Superior temporal gyrus (tissue), 1 donor: ENCODE data around the gene MAGI2.
"Not testable (repeated sequence)": the region's sequence is repeated elsewhere in the genome, so short reads cannot be mapped to it uniquely, and the experiment has no call there.

Experiments used
- DNase-seq: peaks from one replicate; pipeline ENCODE4 v3.0.0-alpha.2; 2016; ENCODE audit errors: extremely low spot score

The MAGI2 gene

DNA sequence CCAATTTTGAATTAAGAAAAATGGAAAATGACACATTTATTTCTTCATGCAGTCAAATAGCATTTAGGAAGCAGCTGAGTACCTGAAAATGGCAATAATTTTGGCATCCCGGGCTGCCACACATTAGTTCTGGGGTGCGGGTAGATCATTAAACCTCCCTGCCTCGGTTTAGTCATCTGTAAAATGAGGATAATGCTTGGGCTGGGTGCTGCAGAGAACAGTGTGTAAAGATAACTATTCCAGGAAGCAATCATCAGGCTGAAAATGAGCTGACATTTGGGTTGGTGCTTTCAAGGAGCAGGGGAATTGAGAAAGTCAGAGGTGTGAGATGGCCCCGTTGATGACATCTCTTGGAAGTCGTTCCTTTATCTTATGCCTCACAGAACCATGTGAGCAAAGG, 887.7 kb downstream of the MAGI2 start:
- DNase-seq, result no peak

DNA sequence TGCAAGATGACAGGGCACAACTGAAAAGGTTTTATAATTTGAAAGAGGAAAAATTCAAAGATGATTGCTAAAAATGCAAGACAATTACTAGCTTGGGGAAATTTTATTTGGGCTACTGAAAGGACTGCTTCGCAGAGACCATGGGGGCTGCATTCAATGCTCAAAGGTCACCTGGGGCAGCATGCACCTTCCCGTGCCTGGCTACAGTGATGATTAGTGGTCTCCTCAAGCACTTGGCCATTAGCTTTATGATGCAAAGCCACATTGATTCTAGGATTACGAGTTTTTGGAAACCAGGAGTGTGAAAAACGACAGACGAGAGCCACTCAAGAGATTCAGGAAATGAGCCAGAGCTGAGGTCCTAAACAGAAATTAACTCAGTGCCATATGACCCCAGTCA, 890.3 kb downstream of the MAGI2 start:
- DNase-seq, result no peak

DNA sequence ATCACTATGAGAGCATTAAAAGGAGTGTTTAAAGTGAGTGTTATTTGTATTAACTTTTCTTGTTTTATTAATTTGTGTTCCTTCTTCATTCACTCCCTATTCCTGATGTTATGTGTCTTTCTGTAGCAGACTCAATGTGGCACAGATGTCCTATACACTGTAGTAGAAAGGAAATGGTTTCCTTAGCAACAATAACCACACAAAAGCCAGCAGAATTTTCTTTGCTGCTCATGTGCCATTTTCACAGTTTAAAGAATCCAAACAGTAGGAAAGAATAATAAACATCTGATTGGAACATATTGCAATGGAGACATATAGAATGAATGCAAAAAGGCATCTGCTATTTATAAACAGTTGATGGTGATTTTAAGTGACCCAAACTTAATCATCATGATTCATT, 891.3 kb downstream of the MAGI2 start:
- DNase-seq, result peak; percentile 55

DNA sequence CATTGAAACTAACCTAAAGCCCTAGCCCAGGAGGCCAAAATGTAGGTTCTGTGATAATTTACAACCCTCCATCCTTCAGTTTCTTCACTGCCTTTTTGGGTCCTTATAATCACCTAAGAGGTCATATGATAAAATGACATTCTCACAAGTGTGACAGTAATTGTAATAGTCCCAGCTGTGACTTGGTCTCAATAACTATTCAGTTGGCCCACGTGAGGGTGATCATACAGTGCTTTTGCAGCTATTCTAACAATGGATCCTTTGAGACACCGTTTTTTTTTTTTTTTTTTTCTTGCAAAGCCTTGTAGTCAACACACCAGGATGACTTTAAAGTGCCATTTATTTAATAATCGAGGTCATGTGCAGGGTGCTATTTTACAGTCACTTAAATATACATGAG, 894.9 kb downstream of the MAGI2 start:
- peak; percentile 93 for DNase-seq

DNA sequence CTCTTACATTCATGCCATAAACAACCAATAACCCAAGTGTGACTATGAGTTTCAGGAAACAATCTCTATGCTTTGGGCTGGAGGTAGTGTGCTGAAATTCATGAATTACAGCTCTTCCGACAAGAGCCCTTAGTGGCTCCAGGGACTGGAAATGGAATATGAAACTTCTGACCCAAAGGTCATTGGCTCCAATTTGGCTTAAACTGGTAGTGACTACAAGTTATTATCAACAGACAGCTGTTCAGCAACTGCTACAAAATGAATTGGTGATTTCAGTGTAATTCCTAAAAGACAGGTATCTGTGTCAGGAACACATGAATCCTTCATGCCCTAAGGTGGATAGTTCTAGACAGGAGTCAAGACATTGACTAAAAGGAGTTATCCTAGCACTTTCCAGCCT, 909.5 kb downstream of the MAGI2 start:
- no peak for DNase-seq

DNA sequence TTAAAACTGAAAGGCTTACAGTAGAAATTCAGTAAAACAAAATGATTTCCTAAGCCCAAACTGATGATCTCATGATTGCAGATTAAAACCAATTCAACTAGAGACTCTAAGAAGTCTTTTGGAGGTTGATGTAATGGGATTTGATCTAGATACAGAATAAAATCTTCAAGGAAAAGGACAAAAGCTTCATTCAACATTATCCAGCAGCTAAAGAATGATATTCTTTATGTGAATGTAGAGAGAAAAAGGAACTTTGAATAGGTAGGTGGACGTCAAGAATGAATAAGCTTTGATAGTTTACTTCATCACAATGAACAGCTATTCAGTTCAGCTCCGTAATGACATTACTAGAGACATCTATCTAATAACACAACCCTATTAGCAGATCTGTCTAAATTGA, 910.5 kb downstream of the MAGI2 start:
- no peak for DNase-seq

DNA sequence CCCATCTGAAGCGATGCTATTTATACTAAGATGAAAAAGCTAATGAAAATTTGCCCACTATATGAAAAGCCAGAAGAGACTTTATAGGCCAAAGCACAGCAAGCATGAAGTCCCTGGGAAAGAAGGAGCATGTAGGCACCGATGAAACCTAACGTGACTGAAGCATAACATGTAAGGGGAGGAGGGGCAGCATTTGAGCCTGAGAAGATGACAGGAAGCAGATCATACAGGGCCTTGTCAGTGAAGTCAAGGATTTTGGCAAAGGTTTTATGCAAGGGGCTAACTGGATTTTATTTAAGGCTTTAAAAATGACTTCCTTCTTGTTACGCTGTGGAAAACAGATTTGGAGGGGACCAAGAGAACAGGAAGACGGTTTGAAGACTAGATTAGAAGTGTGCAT, 910.9 kb downstream of the MAGI2 start:
- DNase-seq, result no peak

DNA sequence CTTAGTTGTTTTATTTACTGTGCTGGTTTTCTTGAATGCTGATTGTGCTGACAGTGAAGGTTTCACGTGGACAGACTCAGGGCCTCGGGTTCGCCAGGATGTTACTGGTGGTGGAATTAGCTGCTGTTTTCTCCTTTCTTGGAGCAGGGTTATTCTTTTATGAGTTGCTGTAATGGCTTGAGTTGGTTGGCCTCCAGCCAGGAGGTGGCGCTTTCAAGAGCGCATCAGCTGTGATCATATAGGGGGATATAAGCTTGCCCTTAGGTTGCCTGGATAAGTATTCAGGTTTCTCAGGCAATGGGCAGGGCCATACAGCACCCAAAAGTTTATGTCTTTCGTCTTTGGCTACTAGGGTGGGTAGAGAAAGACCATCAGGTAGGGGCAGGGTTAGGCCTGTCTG, 913.6 kb downstream of the MAGI2 start:
- DNase-seq, result no peak

DNA sequence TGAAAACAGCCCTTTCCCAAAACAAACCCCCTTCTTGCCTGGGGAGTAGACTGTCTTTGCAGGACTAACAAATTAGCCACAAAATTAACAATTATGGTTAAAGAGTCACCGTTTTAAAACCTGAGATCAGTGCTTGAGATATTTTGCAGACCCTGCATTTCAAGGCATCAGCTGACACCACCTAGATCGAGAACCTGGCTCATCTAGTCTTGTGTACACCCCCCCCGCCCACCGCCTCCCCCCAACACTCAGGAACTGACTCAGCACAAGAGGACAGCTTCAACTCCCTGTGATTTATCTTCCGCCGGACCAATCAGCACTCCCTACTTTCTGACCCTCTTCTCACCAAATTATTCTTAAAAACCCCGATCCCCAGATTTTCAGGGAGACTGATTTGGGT, 917.8 kb downstream of the MAGI2 start:
- no peak for DNase-seq

DNA sequence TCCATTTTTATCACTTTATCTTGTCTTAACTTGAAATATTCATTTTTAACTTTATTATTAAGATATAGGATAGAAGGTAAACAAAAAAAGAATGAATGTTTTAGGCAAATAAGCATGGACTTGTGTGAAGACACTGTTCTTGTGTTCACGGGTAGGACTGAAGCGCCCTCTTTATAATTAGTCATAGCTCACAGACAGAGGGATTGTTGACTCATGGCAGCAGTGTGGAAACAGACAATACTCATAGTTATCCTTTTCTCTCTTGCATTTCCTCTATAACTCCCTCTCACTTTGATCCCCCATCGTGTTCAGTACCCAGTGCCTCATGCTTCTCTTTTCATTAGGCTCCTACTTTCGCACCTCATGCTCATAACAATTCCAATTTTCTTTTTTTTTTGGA, 923.1 kb downstream of the MAGI2 start:
- peak; percentile 86 for DNase-seq

DNA sequence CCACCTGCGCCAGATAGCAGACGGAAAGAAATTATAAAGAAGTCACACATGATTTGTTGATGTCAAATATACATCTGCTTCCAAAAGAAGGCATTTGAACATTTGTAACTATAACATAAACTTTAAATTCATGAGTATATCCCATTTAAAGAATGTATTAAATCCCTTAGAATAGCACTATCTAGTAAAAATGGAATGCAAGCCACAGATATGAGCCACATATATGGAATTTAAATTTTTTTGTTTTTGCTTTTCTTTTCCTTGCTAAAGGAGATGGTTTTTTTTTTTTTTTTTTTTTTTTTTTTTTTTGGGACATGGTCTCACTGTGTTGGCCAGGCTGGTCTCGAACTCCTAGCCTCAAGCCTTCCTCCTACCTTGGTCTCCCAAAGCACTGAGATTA, 924.1 kb downstream of the MAGI2 start:
- no peak for DNase-seq

DNA sequence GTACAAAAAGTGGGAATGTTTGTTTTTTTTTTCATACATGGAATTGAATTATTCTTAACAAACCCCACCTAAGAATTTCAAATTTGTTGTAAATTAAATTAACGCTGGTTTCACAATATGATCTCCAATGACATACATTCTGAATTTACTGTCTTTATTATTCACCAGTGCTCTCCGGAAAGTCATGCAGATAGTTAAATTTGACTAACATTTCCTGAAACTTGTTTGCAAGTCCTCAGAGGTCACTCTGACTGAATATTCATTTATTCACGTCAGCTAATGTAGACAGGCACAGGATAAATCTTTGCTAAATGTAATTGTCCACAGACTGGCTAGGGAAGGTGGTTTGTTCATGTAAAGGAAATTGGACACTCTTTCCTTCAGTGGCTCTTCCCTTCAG, 924.5 kb downstream of the MAGI2 start:
- DNase-seq, result no peak

DNA sequence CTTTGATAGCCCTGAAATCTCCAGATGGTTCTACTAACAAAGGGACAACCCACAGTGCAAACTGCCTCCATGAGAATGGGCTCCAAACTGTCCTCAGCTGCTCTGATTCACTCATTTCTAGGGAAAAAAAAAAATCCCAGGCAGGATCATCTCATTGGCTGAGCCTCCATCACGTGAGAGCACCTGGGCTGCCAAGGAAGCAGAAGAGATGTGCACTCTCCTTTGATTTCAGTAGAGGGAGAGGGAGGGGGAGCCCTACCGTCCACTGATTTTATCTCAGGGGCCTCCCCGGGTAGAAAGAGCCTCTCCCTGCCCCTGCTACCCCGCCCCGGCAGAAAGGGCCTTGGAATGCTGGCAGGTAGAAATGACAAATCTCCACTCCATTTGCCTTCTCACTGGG, 929.5 kb downstream of the MAGI2 start:
- DNase-seq, result no peak

DNA sequence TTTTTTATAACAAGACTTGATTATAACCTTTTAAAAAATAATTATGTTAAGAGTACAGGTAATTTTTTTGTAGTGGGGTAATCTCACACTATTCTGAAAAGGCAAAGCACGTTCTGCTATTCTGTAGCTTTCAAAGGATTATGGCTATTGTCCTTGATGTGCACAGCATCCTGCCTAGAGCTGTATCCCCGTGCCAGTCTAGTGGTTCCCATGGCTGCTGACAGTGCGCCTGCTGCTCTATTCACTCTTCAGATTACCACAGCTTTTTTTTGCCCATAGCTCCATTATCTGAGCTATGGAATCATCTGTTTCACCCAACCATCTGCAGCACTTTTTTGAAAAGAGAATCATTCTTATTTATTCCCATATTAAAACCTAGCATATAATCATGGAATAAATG, 931.5 kb downstream of the MAGI2 start:
- no peak for DNase-seq

DNA sequence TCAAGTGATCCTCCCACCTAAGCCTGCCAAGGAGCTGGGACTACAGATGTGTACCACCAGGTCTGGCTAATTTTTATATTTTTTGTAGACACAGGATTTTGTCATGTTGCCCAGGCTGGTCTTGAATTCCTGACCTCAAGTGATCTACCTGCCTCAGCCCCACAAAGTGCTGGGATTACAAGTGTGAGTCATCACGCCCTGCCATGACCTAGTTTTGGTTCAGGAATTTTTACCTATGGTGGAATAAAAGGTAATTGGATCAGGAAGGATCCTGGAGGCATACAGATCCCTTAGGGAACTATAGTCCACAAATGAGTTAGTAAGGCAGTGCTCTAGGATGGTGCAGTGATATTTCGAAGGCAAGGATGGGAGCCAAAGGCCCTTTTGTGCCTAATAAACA, 937.0 kb downstream of the MAGI2 start:
- no peak for DNase-seq

DNA sequence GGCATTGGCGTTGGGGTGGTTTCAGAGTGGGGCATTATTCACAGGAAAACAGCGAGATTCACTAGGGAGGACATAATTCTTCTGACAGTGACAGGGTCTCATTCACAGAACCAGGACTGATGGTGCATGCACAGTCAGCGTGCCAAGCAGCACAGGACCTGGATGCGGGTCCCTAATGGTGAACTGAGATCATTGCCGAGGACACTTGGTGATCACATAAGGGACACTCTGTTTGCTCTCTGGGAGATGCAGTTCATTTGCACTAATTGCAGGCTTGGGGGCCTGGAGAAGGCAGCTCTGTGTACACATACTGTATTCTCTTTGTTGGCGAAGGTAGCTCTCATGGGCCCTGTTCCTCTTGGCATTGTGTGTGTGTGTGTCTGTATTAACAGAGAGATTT, 938.8 kb downstream of the MAGI2 start:
- DNase-seq, result peak; percentile 49

DNA sequence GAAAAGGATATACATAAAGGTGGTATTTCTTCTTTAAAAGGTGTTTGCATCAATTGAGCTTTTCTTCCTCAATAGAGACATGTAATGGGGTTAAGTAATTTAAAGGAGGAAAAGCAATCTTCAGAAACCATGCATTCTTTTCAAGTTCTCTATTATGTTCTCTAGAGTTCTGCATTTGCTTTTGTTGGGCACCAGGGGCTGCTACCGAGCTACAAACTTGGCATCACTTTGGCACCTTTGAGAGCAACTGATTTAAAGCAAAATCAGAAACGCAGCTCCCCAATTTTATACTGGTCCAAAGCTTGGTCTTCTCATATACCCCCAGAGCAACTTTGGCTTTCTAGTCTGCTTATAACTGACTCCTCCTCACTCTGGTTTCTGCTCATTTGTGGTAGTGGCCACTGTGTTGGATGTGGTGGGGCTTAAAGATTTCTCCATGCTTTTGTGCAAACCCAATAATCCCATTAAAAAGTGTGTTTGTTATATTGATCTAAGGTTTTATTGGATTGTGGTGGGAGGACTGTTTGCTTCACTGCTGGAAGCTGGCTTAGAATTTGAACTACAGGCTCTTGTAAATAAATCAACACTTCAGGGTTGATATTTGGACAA, 942.8 kb downstream of the MAGI2 start:
- peak; percentile 85 for DNase-seq

DNA sequence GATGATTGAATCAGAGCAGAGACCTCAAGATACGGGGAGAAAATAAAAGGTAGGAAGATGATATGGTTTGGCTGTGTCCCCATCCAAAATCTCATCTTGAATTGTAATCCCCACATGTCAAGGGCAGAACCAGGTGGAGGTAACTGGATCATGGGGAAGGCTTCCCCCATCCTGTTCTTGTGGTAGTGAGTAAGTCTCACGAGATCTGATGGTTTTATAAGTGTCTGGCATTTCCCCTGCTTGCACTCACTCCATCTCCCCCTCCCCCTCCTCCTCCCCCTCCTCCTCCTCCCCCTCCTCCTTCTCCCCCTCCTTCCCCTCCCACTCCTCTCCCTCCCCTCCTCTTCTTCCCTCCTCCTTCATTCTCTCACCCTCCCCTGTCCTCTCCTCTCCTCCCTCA, 950.2 kb downstream of the MAGI2 start:
- not testable (repeated sequence) for DNase-seq

DNA sequence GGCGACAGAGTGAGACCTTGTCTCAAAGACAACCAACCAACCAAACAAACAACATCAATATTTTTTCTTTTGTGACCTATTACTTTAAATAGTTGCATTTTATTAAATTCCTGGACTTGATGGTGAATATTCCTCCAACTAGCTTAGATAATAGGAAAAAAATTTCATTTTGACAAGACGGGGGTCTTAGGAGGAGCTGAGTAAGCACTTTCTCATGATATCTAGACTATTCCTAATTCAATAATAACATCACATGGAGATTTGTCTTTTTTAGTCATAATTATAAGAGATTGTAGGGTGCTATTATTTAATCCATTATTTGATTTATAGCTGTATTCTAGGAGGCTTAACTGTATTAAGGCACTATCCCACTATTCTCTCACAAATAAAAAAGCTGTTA, 952.4 kb downstream of the MAGI2 start:
- no peak for DNase-seq

DNA sequence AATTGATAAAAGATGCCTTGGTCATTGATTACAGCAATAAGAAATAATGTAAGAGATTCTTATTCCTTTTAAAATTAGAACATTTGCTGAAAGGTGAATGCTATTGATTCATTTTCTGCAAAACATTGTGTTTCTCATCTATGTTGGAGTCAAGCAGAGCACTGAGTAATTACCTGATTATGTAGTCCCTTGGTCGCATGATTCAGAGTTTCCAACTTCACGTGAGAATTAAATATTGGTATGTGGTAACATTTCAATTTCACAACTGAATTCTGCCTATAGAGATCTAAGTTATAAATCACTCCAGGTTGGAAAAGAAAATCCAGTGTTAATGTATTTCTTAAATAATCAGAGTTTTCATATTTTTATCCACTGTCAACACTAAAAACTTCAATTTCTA, 953.5 kb downstream of the MAGI2 start:
- no peak for DNase-seq

DNA sequence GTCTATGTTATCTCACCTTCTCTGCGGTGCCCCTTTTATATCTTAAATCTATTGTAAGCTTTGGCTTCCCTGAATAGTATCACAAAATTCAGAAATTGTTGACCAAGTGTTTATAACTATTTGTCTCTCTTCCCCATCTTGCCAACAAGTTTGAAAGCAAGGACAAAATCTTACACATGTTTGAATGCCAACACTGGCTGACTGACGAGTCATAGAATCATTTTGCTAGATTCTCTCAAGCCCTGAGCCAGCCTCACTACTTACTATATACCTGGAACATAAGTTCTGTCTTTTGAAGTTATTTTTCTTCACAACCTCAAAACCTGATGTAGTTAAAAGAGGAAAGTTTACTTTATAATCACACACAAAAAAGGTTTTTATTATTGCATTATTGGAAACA, 954.2 kb downstream of the MAGI2 start:
- DNase-seq, result no peak

DNA sequence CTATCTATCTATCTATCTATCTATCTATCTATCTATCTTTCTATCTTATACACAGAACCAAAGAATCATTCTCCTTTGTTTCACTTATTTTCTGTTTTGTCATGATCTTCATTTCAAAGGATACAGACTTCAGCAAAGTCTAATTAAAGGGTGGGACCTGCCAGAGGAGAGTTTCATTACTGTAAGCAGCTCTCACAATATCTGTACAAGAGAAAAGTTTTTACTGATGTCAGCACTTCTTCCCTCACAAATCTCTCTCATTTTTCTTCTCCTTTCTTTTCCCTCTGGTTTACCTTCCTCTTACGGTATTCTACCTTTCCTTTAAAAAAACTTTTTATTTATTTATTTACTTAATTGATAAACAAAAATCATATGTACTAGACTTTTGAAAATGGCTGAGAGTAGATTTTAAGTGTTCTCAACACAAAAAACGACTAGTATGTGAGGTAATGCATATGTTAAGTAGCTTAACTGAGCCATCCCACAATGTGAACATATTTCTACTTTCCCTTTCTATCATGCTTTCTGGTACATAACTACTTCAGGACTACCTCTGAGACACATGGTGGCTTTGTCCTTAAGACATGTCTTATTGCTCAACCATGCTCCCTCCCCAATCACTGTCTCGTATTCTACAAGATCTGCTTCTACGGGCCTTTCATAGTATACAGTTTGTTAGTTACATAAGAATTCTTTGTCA, 955.6 kb downstream of the MAGI2 start:
- no peak for DNase-seq

DNA sequence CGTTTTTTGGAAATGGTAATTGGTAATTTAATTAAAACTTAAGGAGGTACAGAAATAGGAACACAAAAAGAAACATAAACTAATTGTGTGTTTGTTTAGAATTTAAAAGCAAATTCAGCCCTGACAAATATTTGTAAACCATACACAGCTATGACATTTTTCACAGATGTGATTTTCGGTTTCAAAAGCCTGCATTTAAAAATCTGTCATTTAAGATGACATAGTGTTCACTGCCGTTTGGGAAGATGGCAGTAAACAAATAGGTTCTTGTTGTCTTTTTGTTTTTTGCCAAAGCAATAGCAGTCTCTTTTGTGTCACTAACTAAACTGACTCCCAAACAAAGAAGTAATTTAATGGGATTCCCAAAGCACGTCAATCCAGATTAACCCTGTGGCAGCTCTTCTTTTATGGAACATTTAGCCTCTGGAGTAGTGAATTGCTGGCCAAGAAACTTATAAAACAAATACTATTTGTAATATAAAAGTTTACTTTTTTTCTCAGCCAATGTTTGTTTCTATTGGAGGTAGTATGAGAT, 957.3 kb downstream of the MAGI2 start:
- peak; percentile 86 for DNase-seq

DNA sequence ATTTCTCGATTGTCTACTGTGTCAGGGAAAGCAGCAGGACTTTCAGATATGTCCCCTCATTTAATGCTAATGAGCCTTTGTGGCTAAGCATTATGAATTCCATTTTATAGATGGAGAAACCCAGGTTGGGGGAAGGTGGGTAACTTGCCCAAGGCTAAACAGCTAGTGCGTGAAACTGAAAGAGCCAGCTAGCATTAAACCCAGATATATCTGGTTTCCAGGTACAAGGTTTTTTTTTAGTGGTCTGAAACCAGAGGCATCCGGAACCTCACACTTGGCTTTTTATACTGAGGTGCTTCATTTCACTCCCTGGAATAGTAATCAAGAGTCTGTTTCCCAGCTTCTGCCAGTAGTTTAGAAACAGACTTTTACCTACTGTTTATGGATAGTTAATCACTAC, 960.1 kb downstream of the MAGI2 start:
- peak; percentile 45 for DNase-seq
